ENCODE data around the gene INCA1. TPM values are rescaled to one million over a fixed set of nuclear protein-coding genes. Genes with fewer than 3 reads are reported as not detected.

Gene INCA1
- polyA plus RNA-seq, 1 donor from 2014 or later = 0.38 TPM

DNA sequence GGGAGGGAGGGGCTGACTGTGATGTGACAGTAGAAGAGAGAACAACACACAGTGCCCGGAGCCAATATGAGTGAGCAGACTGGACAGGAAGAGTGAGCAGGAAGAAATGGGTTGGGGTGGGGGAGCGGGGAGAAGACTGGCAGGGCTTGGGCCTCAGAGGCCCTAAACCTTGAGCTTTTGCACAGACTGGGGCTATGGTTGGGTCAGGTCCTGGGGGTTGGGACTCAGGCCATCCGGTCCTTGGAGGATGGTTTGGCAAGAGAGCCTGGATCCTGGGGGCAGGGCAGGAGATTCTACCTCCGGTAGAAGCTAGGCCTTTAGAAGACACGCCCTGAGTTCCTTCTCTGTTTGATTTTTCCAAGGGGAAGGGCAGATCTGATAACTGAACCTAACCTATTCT is 10.9 kb downstream of the INCA1 start:
- TF ChIP-seq EP300 (conservative IDR thresholded peaks at IDR 0.05; ENCODE audit: poor library complexity, severe bottlenecking) = no peak
- TF ChIP-seq MXI1 (conservative IDR thresholded peaks at IDR 0.05; ENCODE audit: poor library complexity, severe bottlenecking) = no peak
- TF ChIP-seq, protein P1, sequence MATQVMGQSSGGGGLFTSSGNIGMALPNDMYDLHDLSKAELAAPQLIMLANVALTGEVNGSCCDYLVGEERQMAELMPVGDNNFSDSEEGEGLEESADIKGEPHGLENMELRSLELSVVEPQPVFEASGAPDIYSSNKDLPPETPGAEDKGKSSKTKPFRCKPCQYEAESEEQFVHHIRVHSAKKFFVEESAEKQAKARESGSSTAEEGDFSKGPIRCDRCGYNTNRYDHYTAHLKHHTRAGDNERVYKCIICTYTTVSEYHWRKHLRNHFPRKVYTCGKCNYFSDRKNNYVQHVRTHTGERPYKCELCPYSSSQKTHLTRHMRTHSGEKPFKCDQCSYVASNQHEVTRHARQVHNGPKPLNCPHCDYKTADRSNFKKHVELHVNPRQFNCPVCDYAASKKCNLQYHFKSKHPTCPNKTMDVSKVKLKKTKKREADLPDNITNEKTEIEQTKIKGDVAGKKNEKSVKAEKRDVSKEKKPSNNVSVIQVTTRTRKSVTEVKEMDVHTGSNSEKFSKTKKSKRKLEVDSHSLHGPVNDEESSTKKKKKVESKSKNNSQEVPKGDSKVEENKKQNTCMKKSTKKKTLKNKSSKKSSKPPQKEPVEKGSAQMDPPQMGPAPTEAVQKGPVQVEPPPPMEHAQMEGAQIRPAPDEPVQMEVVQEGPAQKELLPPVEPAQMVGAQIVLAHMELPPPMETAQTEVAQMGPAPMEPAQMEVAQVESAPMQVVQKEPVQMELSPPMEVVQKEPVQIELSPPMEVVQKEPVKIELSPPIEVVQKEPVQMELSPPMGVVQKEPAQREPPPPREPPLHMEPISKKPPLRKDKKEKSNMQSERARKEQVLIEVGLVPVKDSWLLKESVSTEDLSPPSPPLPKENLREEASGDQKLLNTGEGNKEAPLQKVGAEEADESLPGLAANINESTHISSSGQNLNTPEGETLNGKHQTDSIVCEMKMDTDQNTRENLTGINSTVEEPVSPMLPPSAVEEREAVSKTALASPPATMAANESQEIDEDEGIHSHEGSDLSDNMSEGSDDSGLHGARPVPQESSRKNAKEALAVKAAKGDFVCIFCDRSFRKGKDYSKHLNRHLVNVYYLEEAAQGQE (IDR thresholded peaks at IDR 0.05; ENCODE audit: borderline replicate concordance) = no peak
- no peak for TF ChIP-seq RAD21 (conservative IDR thresholded peaks at IDR 0.05)
- no peak for TF ChIP-seq POLR2AphosphoS5 (IDR thresholded peaks at IDR 0.05)
- TF ChIP-seq TAF1 (IDR thresholded peaks at IDR 0.05; ENCODE audit: low read depth) = no peak
- no peak for TF ChIP-seq SMC3 (conservative IDR thresholded peaks at IDR 0.05; ENCODE audit: poor library complexity)
- no peak for TF ChIP-seq EZH2 (IDR thresholded peaks at IDR 0.05; ENCODE audit: borderline replicate concordance, insufficient read depth, low read length, poor library complexity, severe bottlenecking)
- TF ChIP-seq, protein P2, sequence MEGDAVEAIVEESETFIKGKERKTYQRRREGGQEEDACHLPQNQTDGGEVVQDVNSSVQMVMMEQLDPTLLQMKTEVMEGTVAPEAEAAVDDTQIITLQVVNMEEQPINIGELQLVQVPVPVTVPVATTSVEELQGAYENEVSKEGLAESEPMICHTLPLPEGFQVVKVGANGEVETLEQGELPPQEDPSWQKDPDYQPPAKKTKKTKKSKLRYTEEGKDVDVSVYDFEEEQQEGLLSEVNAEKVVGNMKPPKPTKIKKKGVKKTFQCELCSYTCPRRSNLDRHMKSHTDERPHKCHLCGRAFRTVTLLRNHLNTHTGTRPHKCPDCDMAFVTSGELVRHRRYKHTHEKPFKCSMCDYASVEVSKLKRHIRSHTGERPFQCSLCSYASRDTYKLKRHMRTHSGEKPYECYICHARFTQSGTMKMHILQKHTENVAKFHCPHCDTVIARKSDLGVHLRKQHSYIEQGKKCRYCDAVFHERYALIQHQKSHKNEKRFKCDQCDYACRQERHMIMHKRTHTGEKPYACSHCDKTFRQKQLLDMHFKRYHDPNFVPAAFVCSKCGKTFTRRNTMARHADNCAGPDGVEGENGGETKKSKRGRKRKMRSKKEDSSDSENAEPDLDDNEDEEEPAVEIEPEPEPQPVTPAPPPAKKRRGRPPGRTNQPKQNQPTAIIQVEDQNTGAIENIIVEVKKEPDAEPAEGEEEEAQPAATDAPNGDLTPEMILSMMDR (IDR thresholded peaks at IDR 0.05; ENCODE audit: poor library complexity, severe bottlenecking) = no peak
- Histone ChIP-seq H3K4me2 (ENCODE audit: low read length) (peak overlapping the region; percentile 71), H3K9ac (ENCODE audit: low read length) (peak overlapping the region; percentile 78), H3K9me3 (ENCODE audit: low read length) (no peaks in the 10 kb centered on the region), H3F3A (ENCODE audit: insufficient read depth, low read length, poor library complexity, severe bottlenecking) (no peaks in the 10 kb centered on the region), H3K9me2 (ENCODE audit: insufficient read depth, low read length) (no peaks in the 10 kb centered on the region), H3K27ac (ENCODE audit: low read length) (peak overlapping the region; percentile 24), H3K4me3 (ENCODE audit: low read length) (peak overlapping the region; percentile 94), H3K27me3 (ENCODE audit: insufficient read depth, low read depth, low read length) (peaks cover 2% of the 10 kb centered on the region), H4K20me1 (ENCODE audit: insufficient read depth) (no peaks in the 10 kb centered on the region), H3K36me3 (ENCODE audit: insufficient read depth, low read length) (no peaks in the 10 kb centered on the region), H3K79me2 (replicated peaks; ENCODE audit: insufficient read depth, low read length) (no peaks in the 10 kb centered on the region), H2AFZ (ENCODE audit: low read depth, low read length) (peak overlapping the region; percentile 90)

DNA sequence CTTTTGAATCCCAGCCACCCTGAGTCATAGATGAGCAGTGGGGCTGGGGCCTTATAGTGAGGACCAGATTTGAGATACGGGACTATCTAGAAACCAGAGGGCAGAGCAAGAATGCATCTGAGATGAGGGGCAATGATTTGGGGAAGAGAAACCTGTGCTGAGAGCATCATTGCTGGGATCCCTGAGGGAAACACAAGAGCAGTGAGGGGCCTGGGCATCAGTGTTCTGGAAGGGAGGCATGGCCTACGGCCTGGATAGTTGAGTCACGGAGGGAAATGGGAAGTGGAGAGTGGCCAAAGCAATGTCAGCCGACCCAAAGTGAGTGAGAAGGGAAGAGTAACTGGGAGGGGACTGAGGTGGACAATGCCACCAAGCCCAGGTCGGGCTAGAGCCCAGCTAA is 15.0 kb downstream of the INCA1 start:
- Histone ChIP-seq H3K36me3 (ENCODE audit: insufficient read depth, low read length) (no peaks in the 10 kb centered on the region), H3F3A (ENCODE audit: insufficient read depth, low read length, poor library complexity, severe bottlenecking) (no peaks in the 10 kb centered on the region), H3K9ac (ENCODE audit: low read length) (no peak overlapping the region), H3K4me3 (ENCODE audit: low read length) (no peak overlapping the region), H3K27me3 (ENCODE audit: insufficient read depth, low read depth, low read length) (no peaks in the 10 kb centered on the region), H3K4me2 (ENCODE audit: low read length) (no peak overlapping the region), H2AFZ (ENCODE audit: low read depth, low read length) (no peak overlapping the region), H4K20me1 (ENCODE audit: insufficient read depth) (no peaks in the 10 kb centered on the region), H3K9me3 (ENCODE audit: low read length) (no peaks in the 10 kb centered on the region), H3K9me2 (ENCODE audit: insufficient read depth, low read length) (no peaks in the 10 kb centered on the region), H3K27ac (ENCODE audit: low read length) (no peak overlapping the region), H3K79me2 (replicated peaks; ENCODE audit: insufficient read depth, low read length) (no peaks in the 10 kb centered on the region)
- TF ChIP-seq TAF1 (IDR thresholded peaks at IDR 0.05; ENCODE audit: low read depth) (no peak), SMC3 (conservative IDR thresholded peaks at IDR 0.05; ENCODE audit: poor library complexity) (no peak), RAD21 (conservative IDR thresholded peaks at IDR 0.05) (no peak), POLR2AphosphoS5 (IDR thresholded peaks at IDR 0.05) (no peak), MXI1 (conservative IDR thresholded peaks at IDR 0.05; ENCODE audit: poor library complexity, severe bottlenecking) (no peak), EP300 (conservative IDR thresholded peaks at IDR 0.05; ENCODE audit: poor library complexity, severe bottlenecking) (no peak), EZH2 (IDR thresholded peaks at IDR 0.05; ENCODE audit: borderline replicate concordance, insufficient read depth, low read length, poor library complexity, severe bottlenecking) (no peak)
- TF ChIP-seq, protein P1 (IDR thresholded peaks at IDR 0.05; ENCODE audit: borderline replicate concordance) = no peak
- TF ChIP-seq, protein P2 (IDR thresholded peaks at IDR 0.05; ENCODE audit: poor library complexity, severe bottlenecking) = no peak

Data from neural cell (in vitro differentiated cells).